Measurements from ENCODE around the gene GRM8.

DNA sequence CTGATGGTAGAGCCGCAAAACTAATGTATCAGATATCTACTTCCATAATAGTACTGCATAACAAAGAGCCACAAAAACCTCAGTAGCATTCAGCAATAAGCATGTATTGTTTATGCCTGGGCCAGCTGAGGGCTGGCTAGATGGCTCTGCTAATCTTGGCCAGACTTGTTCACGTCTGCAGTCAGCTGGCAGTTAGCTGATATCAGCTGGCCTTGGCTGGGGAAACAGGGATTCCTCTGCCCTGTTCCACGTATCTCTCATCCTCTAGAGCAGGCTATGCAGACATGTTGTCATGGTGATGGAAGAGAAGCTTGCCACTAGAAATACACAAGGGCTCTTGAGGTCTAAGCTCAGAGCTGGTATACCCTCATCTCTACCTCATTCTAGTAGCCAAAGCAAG lies 62.9 kb downstream of the GRM8 start:
- TF ChIP-seq TAF1 (IDR thresholded peaks at IDR 0.05; ENCODE audit: borderline replicate concordance, low read depth, low read length) (no peak), POLR2A (IDR thresholded peaks at IDR 0.05; ENCODE audit: low read depth, low read length) (no peak)

Measured in GM12892 (cell line).